ENCODE measurements around the gene IL4I1.

- TF ChIP-seq MAX (IDR thresholded peaks at IDR 0.05) (no peak), CTCF (IDR thresholded peaks at IDR 0.05 in 2 of 3, conservative IDR thresholded peaks at IDR 0.05 in 1 of 3; ENCODE audit: borderline replicate concordance in 1 of 3, insufficient read depth in 1 of 3, low read depth in 2 of 3, low read length in 2 of 3) (no peak)
Measured at GRCh38 chr19:49882643-49883042, 14.0 kb downstream of the IL4I1 start.
